Measurements from ENCODE around the gene TPRG1. TPM values are rescaled to one million over a fixed set of nuclear protein-coding genes. Genes with fewer than 3 reads are reported as not detected.

Gene TPRG1, protein sequence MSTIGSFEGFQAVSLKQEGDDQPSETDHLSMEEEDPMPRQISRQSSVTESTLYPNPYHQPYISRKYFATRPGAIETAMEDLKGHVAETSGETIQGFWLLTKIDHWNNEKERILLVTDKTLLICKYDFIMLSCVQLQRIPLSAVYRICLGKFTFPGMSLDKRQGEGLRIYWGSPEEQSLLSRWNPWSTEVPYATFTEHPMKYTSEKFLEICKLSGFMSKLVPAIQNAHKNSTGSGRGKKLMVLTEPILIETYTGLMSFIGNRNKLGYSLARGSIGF
- 1 to 10 TPM; 3.3 to 5.2 (median 5.0) TPM for total RNA-seq
- 2.1 TPM for polyA plus RNA-seq
- long read RNA-seq, donor 1, partial matches to known transcripts = 0 of 2 reads
- long read RNA-seq, donor 1, other reads (novel, unspliced or antisense) = 2 of 2 reads
- long read RNA-seq, donor 2, partial matches to known transcripts = 0 of 2 reads
- long read RNA-seq, donor 2, other reads (novel, unspliced or antisense) = 2 of 2 reads
- long read RNA-seq, donor 3, partial matches to known transcripts = 0 of 3 reads
- long read RNA-seq, donor 3, other reads (novel, unspliced or antisense) = 3 of 3 reads
- long read RNA-seq, donor 4, partial matches to known transcripts = 1 of 2 reads
- long read RNA-seq, donor 4, other reads (novel, unspliced or antisense) = 1 of 2 reads

DNA sequence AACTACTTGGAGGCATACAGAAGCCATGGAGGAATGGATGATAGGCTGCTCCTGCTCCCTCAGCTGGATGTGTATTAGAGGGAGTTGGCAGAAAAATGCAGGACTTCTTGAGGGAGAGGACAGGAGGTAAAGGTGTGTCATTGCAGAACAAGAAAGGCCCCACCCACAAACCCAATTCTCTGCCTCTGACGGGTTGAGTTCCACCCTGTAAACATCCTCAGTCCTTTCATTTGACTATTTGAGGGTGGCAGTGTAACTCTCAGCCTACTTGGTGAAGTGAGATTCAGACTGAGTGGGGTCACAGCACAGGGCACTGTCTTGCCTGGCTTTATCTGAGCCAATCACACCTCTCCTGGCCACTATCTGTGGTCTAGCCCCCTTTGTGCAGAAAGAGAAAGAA, at the start of gene TPRG1:
Gene TPRG1 (plus strand): TSS at position 265 of the 400 bp plus-strand sequence. CDS start 35,414 bp downstream, outside the sequence.
- WGBS = 77% methylated on average over 1 of the region's 1 CpG
- ATAC-seq (no peak), DNase-seq (no peak)
- H3K4me1 ChIP-seq (ENCODE audit: control insufficient read depth, insufficient read depth, low read length) = no peaks in the 10 kb centered on the region
- H3K4me3 ChIP-seq (ENCODE audit: low read length) = no peak within 1 kb of the TSS
- H3K27ac ChIP-seq (ENCODE audit: low read length) = no peak within 1 kb of the TSS
- H3K9me3 ChIP-seq (ENCODE audit: control insufficient read depth, low read length) = no peaks in the 10 kb centered on the region
- intact Hi-C loops (cut with DNase I) = no loop called here
- no peaks in the 10 kb centered on the region for H3K27me3 ChIP-seq (ENCODE audit: control insufficient read depth, insufficient read depth)

DNA sequence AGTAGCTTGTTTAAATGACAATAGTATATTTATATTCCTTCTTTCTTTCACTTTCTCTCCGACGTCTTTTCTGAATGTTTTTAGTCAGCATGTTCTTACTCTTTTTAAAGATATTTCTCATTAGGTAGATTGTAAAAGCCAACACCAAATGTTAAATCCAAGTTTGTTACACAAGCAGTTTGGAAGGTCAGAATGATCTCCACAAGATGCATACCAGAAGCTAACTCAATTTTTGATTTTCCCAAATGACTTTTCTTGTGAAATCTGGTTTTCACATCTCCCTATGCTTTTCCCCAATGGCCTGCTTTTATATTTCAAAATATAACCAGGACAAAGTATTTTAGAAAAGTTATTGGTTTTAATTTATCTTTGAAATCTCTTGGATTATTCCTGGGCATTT, 49.7 kb upstream of the TPRG1 start:
- H3K4me3 ChIP-seq (ENCODE audit: low read length) = no peak overlapping the region
- WGBS = 69% methylated on average over 2 of the region's 2 CpGs

DNA sequence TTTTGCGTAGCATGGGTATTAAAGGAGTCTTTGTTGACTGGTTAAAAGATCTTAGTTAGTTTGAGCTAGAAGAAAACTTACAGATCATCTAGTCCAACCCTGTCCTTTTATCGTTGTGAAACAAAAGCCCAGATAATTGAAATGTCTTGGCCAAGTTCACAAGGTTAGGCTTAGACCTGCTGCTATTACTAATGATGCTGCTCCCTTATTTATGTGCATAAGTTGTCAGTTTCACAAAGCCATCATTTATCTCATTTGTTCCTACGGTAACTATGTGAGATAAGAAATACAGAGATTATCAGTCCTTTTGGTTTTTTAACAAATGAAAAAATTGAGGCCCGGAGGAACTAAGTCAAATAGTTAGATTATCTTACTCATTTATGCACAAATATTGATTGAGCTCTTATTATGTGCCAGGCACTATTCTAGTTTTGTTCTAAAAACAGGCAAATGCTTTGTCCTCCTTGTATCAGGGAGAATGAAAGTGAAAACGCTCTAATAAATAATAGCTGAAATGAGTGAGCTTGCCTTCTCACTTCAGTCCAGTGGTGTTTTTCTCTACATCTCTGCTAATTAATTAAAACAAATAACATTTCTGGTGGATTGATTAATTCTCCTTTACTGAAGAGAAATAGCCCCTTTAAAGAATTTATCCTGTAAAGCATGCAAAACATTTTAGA, 49.1 kb upstream of the TPRG1 start:
- intact Hi-C loops (cut with DNase I) = no loop called here
- no peaks in the 10 kb centered on the region for H3K4me1 ChIP-seq (ENCODE audit: control insufficient read depth, insufficient read depth, low read length)
- ATAC-seq = peak in 1 of 2 donors; percentile 41
- no peaks in the 10 kb centered on the region for H3K9me3 ChIP-seq (ENCODE audit: control insufficient read depth, low read length)
- no peak for DNase-seq
- no peaks in the 10 kb centered on the region for H3K27me3 ChIP-seq (ENCODE audit: control insufficient read depth, insufficient read depth)
- H3K27ac ChIP-seq (ENCODE audit: low read length) = no peak overlapping the region
- H3K4me3 ChIP-seq (ENCODE audit: low read length) = peak overlapping the region; percentile 13
- 43% methylated on average over 5 of the region's 5 CpGs for WGBS

More for the DNA sequence above, 49.7 kb upstream of the TPRG1 start:
- no peaks in the 10 kb centered on the region for H3K4me1 ChIP-seq (ENCODE audit: control insufficient read depth, insufficient read depth, low read length)
- DNase-seq (no peak), ATAC-seq (peak in 1 of 2 donors; percentile 19)
- intact Hi-C loops (cut with DNase I) = no loop called here
- H3K9me3 ChIP-seq (ENCODE audit: control insufficient read depth, low read length) = no peaks in the 10 kb centered on the region
- no peaks in the 10 kb centered on the region for H3K27me3 ChIP-seq (ENCODE audit: control insufficient read depth, insufficient read depth)
- no peak overlapping the region for H3K27ac ChIP-seq (ENCODE audit: low read length)

DNA sequence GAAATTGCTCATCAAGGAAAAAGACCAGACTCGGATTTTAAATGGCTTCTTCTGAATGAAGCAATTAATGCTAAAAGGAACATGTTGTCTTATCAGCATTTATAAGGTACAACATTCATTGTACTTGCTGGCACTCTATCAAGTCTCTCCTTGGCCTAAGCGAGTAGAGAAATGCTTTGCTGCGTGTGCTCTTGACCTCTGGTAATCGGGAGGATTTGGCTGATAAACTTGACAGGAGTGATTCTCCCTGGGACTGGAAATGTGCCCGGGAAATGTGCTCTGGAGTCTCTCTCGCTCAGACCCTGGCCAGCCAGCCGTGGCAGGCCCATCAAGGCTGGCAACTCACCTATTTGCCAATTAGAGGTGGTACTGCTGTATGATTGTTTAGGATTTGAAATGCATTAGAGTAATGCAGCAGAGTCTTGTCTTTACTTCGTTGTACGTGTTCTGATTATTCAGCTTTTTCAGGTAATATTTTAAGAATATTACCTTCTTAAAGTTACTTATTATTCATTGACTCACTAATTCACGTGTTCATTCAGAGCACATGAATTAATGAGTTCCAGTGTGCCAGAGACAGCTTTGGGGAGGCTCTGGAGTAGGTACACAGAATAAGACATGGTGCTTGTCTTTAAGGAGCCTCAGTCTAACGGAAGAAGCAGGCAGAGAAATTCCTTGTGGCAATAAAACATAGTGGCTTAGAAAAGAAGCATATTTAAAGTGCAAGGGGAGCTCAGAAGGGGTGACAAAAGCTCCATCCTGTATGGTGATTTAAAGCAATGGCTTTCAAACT, 48.0 kb upstream of the TPRG1 start:
- H3K4me3 ChIP-seq (ENCODE audit: low read length) = no peak overlapping the region
- no peaks in the 10 kb centered on the region for H3K27me3 ChIP-seq (ENCODE audit: control insufficient read depth, insufficient read depth)
- no peaks in the 10 kb centered on the region for H3K4me1 ChIP-seq (ENCODE audit: control insufficient read depth, insufficient read depth, low read length)
- DNase-seq (peak; percentile 21 to 80 (median 31)), ATAC-seq (peak; percentile 76 to 84)
- no peak overlapping the region for H3K27ac ChIP-seq (ENCODE audit: low read length)
- 37% methylated on average over 11 of the region's 11 CpGs for WGBS
- intact Hi-C loops (cut with DNase I) = no loop called here
- H3K9me3 ChIP-seq (ENCODE audit: control insufficient read depth, low read length) = no peaks in the 10 kb centered on the region

DNA sequence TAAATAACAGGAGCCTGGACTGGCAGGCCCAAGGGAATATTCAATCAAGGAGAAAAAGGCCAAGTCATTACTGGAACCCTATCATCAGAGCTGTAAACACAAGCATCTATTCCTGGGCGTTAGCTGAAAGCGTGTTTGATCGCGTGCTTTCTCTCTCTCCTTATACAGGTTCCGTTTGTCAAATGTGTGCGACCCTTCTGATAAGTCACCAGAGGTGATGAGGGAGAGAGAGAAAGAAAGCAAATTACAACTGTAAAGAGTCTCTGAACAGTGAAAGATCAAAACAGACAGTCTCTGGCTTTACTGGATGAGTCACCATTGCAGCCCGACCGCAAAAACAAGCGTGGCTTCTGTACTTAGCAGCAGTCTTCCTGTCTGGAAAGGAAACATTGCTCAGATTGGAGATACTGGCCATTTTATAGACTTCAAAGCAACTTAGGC, 39.5 kb upstream of the TPRG1 start:
- H3K27ac ChIP-seq (ENCODE audit: low read length) = no peak overlapping the region

DNA sequence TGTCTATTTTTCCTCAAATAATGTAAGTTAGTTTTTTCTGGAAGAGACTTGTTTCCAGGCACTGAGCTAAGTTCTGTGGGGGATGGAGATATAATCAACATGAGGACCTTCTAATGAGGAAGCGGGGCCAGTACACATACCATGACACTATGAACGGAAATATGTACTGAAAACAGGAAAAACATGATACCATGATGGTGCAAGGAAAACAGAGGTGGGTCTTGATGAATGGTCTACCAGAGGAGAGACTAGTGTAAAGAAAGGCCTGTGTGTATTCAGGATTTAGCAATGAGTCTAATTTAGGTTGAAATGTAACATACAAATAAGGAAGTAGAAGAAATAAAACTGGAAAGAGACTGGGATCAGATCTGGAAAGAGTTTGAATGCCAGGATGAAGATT, 38.9 kb upstream of the TPRG1 start:
- Histone ChIP-seq H3K4me1 (ENCODE audit: control insufficient read depth, insufficient read depth, low read length) (peaks cover 5% of the 10 kb centered on the region), H3K4me3 (ENCODE audit: low read length) (no peak overlapping the region), H3K27ac (ENCODE audit: low read length) (no peak overlapping the region), H3K9me3 (ENCODE audit: control insufficient read depth, low read length) (no peaks in the 10 kb centered on the region), H3K27me3 (ENCODE audit: control insufficient read depth, insufficient read depth) (no peaks in the 10 kb centered on the region)
- intact Hi-C loops (cut with DNase I) = loop anchor here in 1 of 4 donors (10.0 kb wide), 1 partner anchor 158 kb away; no protein-coding TSS in a partner anchor
- DNase-seq = no peak
- WGBS = 85% methylated on average over 2 of the region's 2 CpGs
- no peak for ATAC-seq

More for the DNA sequence above, 39.5 kb upstream of the TPRG1 start:
- intact Hi-C loops (cut with DNase I) = loop anchor here in 1 of 4 donors (10.0 kb wide), 1 partner anchor 157 kb away; no protein-coding TSS in a partner anchor
- 42% methylated on average over 9 of the region's 9 CpGs for WGBS
- Histone ChIP-seq H3K9me3 (ENCODE audit: control insufficient read depth, low read length) (no peaks in the 10 kb centered on the region), H3K27me3 (ENCODE audit: control insufficient read depth, insufficient read depth) (no peaks in the 10 kb centered on the region), H3K4me3 (ENCODE audit: low read length) (no peak overlapping the region), H3K4me1 (ENCODE audit: control insufficient read depth, insufficient read depth, low read length) (peaks cover 5% of the 10 kb centered on the region)
- DNase-seq (peak; percentile 45 to 61 (median 53)), ATAC-seq (peak; percentile 74 to 90)

DNA sequence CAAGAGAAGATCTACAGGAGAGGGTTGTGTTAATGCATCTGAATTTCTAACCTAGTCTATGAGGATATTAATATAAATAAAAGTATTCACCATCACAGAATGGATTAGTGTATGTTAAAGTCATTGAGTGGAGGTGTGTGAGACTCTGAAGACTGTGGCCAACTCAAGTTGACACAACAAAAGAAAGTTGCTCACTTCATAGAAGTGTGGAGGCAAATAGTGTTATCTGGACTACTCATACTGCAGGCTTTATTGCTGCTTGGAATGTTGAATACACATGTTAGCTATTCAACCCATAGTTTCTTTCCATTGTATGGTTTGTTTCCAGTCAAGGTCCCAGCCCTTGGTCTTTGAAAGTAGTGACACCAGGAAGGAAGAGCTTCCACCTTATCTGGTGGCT, 38.0 kb upstream of the TPRG1 start:
- no peak overlapping the region for H3K4me3 ChIP-seq (ENCODE audit: low read length)
- ATAC-seq (no peak), DNase-seq (no peak)
- no peaks in the 10 kb centered on the region for H3K9me3 ChIP-seq (ENCODE audit: control insufficient read depth, low read length)
- no peaks in the 10 kb centered on the region for H3K27me3 ChIP-seq (ENCODE audit: control insufficient read depth, insufficient read depth)
- H3K4me1 ChIP-seq (ENCODE audit: control insufficient read depth, insufficient read depth, low read length) = peaks cover 5% of the 10 kb centered on the region
- no peak overlapping the region for H3K27ac ChIP-seq (ENCODE audit: low read length)
- intact Hi-C loops (cut with DNase I) = loop anchor here in 1 of 4 donors (10.0 kb wide), 1 partner anchor 159 kb away; no protein-coding TSS in a partner anchor

DNA sequence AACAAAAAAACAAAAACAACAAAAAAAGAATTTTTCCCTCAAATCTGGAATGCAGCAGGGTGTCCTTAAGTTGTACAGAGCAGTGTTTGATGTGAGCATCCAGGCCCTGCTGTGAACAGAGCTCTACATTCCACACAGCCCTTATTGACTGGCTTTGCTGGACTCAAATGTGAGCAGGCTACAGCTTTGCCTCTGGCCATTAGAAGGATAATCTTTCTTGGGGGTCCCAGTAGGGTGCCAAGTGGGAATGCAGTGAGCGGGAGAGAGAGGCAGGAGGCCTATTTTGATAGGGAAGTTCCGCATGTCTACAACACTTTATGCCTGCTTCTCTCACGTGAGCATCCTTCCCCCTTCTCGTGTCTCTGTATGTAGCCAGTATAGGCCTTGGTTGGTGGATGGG, 34.4 kb upstream of the TPRG1 start:
- WGBS = 90% methylated on average over 4 of the region's 4 CpGs
- H3K9me3 ChIP-seq (ENCODE audit: control insufficient read depth, low read length) = no peaks in the 10 kb centered on the region
- no peaks in the 10 kb centered on the region for H3K27me3 ChIP-seq (ENCODE audit: control insufficient read depth, insufficient read depth)
- H3K4me3 ChIP-seq (ENCODE audit: low read length) = no peak overlapping the region
- H3K27ac ChIP-seq (ENCODE audit: low read length) = no peak overlapping the region
- peaks cover 1% of the 10 kb centered on the region for H3K4me1 ChIP-seq (ENCODE audit: control insufficient read depth, insufficient read depth, low read length)
- no peak for DNase-seq
- ATAC-seq = no peak
- intact Hi-C loops (cut with DNase I) = loop anchor here in 1 of 4 donors (10.0 kb wide), 1 partner anchor 163 kb away; no protein-coding TSS in a partner anchor

DNA sequence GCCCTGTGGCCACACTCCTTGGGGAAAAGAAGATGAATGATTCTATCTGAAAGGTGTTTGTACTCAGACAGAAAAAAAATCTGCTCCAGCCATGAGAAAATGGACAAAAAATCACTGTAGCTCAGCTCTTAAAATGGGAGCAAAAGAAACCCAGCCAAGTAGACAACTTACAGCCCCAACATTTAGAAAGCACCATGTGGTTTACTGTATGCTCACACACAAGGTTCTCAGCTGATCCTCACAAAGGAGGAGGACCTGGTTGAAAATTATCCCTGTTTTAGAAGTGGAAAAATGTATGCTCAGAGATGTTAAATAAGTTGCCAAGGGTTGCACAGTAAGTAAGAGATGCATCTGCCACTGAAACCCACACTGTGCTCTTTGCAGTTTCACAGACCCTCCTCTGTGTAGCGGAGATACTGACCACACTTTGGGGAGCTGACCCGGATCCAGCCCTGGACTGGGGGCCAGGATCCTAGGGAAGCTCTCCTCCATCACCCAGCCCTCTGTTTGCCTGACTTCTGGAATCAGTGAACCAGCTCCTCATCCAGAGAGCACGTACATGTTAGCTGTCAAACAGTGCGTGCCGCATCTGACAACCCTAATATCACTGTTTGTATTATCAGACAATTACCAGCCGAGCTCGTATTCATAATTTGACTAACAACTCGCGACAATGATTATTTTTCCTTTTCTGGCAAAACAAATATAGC, 32.7 kb upstream of the TPRG1 start:
- Histone ChIP-seq H3K4me3 (ENCODE audit: low read length) (no peak overlapping the region), H3K27me3 (ENCODE audit: control insufficient read depth, insufficient read depth) (no peaks in the 10 kb centered on the region), H3K4me1 (ENCODE audit: control insufficient read depth, insufficient read depth, low read length) (no peaks in the 10 kb centered on the region), H3K9me3 (ENCODE audit: control insufficient read depth, low read length) (no peaks in the 10 kb centered on the region), H3K27ac (ENCODE audit: low read length) (peak overlapping the region; percentile 36)
- ATAC-seq (no peak), DNase-seq (no peak)
- 60% methylated on average over 9 of the region's 9 CpGs for WGBS
- intact Hi-C loops (cut with DNase I) = loop anchor here in 1 of 4 donors (10.0 kb wide), 1 partner anchor 164 kb away; no protein-coding TSS in a partner anchor

DNA sequence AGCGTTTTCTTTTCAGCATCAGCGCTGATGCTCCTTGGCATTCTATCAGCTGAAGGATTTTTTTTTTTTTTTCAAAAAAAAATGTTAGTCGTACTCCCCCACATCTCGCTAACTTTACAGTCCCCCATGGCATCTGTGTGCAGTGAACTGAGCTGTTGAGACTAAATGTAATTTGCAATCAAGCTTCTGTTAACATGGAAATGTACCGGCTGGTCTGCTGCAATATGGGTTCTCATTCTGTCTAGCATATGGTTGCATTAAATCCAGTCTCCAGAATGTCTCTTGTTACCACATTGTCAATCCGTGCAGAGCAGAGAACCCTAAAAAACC, 32.2 kb upstream of the TPRG1 start:
- H3K9me3 ChIP-seq (ENCODE audit: control insufficient read depth, low read length) = no peaks in the 10 kb centered on the region
- H3K27me3 ChIP-seq (ENCODE audit: control insufficient read depth, insufficient read depth) = no peaks in the 10 kb centered on the region
- DNase-seq (no peak), ATAC-seq (no peak)
- no peak overlapping the region for H3K27ac ChIP-seq (ENCODE audit: low read length)
- no peak overlapping the region for H3K4me3 ChIP-seq (ENCODE audit: low read length)
- intact Hi-C loops (cut with DNase I) = loop anchor here in 1 of 4 donors (10.0 kb wide), 1 partner anchor 165 kb away; no protein-coding TSS in a partner anchor
- 55% methylated on average over 6 of the region's 6 CpGs for WGBS
- H3K4me1 ChIP-seq (ENCODE audit: control insufficient read depth, insufficient read depth, low read length) = no peaks in the 10 kb centered on the region
